ENCODE results near the gene ZNF527.

DNA sequence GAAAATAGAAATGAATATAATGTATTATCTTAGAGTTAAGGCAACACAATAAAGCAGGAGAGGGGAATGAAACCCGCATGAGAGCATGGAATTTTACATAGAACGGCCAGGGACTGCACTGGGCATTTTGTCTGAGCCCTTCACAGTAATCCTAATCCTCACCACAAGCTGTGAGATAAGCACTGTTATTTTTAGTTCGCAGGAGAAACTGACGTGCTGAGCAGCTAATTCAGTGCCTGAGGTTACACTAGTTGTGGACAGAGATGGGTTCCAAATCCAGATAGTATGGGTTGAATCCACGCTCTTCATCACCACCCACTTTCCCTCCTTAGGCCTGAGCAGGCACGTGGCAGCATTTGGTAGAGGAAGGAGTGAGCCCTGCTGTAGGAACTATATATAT is 24.8 kb upstream of the ZNF527 start:
- TF ChIP-seq, protein P1, sequence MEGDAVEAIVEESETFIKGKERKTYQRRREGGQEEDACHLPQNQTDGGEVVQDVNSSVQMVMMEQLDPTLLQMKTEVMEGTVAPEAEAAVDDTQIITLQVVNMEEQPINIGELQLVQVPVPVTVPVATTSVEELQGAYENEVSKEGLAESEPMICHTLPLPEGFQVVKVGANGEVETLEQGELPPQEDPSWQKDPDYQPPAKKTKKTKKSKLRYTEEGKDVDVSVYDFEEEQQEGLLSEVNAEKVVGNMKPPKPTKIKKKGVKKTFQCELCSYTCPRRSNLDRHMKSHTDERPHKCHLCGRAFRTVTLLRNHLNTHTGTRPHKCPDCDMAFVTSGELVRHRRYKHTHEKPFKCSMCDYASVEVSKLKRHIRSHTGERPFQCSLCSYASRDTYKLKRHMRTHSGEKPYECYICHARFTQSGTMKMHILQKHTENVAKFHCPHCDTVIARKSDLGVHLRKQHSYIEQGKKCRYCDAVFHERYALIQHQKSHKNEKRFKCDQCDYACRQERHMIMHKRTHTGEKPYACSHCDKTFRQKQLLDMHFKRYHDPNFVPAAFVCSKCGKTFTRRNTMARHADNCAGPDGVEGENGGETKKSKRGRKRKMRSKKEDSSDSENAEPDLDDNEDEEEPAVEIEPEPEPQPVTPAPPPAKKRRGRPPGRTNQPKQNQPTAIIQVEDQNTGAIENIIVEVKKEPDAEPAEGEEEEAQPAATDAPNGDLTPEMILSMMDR (conservative IDR thresholded peaks at IDR 0.05; ENCODE audit: low read depth, low read length) = no peak
- no peak for TF ChIP-seq EZH2 (IDR thresholded peaks at IDR 0.05; ENCODE audit: low read length, unreplicated experiment)
- no peak for TF ChIP-seq EZH2phosphoT487 (IDR thresholded peaks at IDR 0.05; ENCODE audit: borderline replicate concordance, low read length)

Measured in PC-3 (cell line).